ENCODE results near the gene JAK3.

DNA sequence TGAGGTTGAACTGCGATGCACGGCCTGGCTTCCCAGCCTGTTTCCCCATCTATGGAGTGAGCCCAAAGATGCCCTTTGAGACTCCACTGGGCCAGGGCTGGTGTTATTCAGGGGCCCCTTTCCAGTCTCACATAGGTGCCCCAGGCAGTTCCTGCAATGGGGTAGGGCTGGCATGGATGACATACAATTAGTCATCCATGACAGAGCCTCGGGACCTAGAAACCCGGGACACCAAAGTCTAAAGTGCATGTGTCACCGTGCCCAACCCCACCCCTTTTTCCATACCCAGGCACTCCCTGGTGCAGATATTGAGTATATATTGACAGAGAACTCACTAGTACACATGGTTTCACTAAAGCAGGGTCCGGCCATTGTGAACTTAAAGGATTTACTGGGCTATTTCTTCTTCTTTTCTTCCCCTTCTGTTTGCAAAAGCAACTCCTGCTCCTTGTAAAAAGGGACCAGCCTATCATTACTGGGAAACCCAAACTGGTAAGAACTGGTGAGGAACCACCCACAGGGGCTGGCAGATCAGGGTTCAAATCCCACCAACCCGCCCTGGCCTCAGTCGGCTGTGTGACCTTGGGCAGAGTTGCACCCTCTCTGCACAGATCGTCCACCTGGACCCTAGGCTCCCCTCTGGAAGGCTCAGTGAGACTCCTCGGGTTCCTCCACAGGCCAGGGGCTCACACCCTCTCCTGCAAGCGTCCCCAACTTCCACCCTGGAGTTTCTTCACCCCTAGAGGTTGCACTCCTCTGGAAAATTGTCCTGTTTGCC lies 50.2 kb downstream of the JAK3 start:
- TF ChIP-seq ZFP3 (CRISPR knock-in tag; IDR thresholded peaks at IDR 0.05) (no peak), RARB (CRISPR knock-in tag; IDR thresholded peaks at IDR 0.05) (no peak), ZFP30 (CRISPR knock-in tag; IDR thresholded peaks at IDR 0.05) (no peak), BACH2 (CRISPR knock-in tag; IDR thresholded peaks at IDR 0.05; ENCODE audit: borderline replicate concordance) (no peak), ARNTL (CRISPR knock-in tag; IDR thresholded peaks at IDR 0.05; ENCODE audit: borderline replicate concordance, low read depth) (no peak), ISL1 (CRISPR knock-in tag; IDR thresholded peaks at IDR 0.05) (no peak), TCF4 (CRISPR knock-in tag; IDR thresholded peaks at IDR 0.05; ENCODE audit: borderline replicate concordance) (no peak), OSR1 (CRISPR knock-in tag; IDR thresholded peaks at IDR 0.05) (no peak), PPARA (CRISPR knock-in tag; IDR thresholded peaks at IDR 0.05; ENCODE audit: borderline replicate concordance) (no peak), CSDC2 (CRISPR knock-in tag; IDR thresholded peaks at IDR 0.05) (no peak), ZNF8 (CRISPR knock-in tag; IDR thresholded peaks at IDR 0.05) (no peak)
- TF ChIP-seq, protein P1, sequence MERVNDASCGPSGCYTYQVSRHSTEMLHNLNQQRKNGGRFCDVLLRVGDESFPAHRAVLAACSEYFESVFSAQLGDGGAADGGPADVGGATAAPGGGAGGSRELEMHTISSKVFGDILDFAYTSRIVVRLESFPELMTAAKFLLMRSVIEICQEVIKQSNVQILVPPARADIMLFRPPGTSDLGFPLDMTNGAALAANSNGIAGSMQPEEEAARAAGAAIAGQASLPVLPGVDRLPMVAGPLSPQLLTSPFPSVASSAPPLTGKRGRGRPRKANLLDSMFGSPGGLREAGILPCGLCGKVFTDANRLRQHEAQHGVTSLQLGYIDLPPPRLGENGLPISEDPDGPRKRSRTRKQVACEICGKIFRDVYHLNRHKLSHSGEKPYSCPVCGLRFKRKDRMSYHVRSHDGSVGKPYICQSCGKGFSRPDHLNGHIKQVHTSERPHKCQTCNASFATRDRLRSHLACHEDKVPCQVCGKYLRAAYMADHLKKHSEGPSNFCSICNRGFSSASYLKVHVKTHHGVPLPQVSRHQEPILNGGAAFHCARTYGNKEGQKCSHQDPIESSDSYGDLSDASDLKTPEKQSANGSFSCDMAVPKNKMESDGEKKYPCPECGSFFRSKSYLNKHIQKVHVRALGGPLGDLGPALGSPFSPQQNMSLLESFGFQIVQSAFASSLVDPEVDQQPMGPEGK (CRISPR knock-in tag; IDR thresholded peaks at IDR 0.05; ENCODE audit: borderline replicate concordance): no peak
- TF ChIP-seq, protein P2, sequence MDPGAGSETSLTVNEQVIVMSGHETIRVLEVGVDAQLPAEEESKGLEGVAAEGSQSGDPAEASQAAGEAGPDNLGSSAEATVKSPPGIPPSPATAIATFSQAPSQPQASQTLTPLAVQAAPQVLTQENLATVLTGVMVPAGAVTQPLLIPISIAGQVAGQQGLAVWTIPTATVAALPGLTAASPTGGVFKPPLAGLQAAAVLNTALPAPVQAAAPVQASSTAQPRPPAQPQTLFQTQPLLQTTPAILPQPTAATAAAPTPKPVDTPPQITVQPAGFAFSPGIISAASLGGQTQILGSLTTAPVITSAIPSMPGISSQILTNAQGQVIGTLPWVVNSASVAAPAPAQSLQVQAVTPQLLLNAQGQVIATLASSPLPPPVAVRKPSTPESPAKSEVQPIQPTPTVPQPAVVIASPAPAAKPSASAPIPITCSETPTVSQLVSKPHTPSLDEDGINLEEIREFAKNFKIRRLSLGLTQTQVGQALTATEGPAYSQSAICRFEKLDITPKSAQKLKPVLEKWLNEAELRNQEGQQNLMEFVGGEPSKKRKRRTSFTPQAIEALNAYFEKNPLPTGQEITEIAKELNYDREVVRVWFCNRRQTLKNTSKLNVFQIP (CRISPR knock-in tag; IDR thresholded peaks at IDR 0.05; ENCODE audit: borderline replicate concordance, low read depth): no peak
- TF ChIP-seq, protein P3, sequence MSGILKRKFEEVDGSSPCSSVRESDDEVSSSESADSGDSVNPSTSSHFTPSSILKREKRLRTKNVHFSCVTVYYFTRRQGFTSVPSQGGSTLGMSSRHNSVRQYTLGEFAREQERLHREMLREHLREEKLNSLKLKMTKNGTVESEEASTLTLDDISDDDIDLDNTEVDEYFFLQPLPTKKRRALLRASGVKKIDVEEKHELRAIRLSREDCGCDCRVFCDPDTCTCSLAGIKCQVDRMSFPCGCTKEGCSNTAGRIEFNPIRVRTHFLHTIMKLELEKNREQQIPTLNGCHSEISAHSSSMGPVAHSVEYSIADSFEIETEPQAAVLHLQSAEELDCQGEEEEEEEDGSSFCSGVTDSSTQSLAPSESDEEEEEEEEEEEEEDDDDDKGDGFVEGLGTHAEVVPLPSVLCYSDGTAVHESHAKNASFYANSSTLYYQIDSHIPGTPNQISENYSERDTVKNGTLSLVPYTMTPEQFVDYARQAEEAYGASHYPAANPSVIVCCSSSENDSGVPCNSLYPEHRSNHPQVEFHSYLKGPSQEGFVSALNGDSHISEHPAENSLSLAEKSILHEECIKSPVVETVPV (CRISPR knock-in tag; IDR thresholded peaks at IDR 0.05): no peak

Data from SK-N-SH treated with all-trans-retinoic acid at 6 μM for 48 hours (cell line).